Spleen (tissue), 7 donors: Measurements from ENCODE around the gene KIF18B.

ENCODE experiments used
- CTCF ChIP-seq, 11 experiments: fragments of 200-600 bp in 7 of 11; fragments of 450-650 bp in 4 of 11; sonication (generic) in 4 of 11; IDR thresholded peaks in 8 of 11; conservative IDR thresholded peaks in 3 of 11; 1 replicate in 7 of 11; 2 replicates in 4 of 11; pipeline versions ENCODE4 v1.4.0 to v1.8.0; 2016 to 2021; ENCODE audit warnings: antibody characterized with exemption in 11 of 11, inconsistent platforms in 4 of 11, mild to moderate bottlenecking in 1 of 11
- POLR2A ChIP-seq, 3 donors: fragments of 450-650 bp; IDR thresholded peaks; one replicate each; pipeline ENCODE4 v1.5.1; 2017; ENCODE audit warnings: antibody characterized with exemption in 3 of 3, mild to moderate bottlenecking in 1 of 3
- POLR2AphosphoS5 ChIP-seq, 3 donors: sonication (generic); formaldehyde crosslinking; IDR thresholded peaks; one replicate each; pipeline ENCODE4 v1.5.1; 2017; ENCODE audit warnings: antibody characterized with exemption in 3 of 3
- donor health status: DM: no; HTN: no; CAD: no; lungs with moderate emphysema.
- donor health status: DM: no; HTN: no; CAD: no.
- donor health status: DM: no; HTN: no; CAD: no.

GRCh38 chr17:44932096-44932786 lies 15.3 kb downstream of the KIF18B start:
- no peak for TF ChIP-seq CTCF (IDR thresholded peaks at IDR 0.05 in 8 of 11, conservative IDR thresholded peaks at IDR 0.05 in 3 of 11)
- TF ChIP-seq POLR2A (IDR thresholded peaks at IDR 0.05): no peak
- TF ChIP-seq POLR2AphosphoS5 (IDR thresholded peaks at IDR 0.05): no peak
